ENCODE measurements around the gene FGFR4. TPM values are rescaled to one million over a fixed set of nuclear protein-coding genes. Genes with fewer than 3 reads are reported as not detected.

Gene FGFR4
- total RNA-seq, 1 donor from 2014 or later = 109 TPM

GRCh38 chr5:177133096-177133852, 46.6 kb downstream of the FGFR4 start, which contains the start of gene NSD1:
NSD1 (plus strand) TSS chr5:177133773; CDS start chr5:177135104, 1,331 bp downstream.
- intact Hi-C loops (cut with DNase I) = no loop called here
- no peak for TF ChIP-seq CTCF (IDR thresholded peaks at IDR 0.05)
- H3K4me1 ChIP-seq = peaks cover 36% of the 10 kb centered on the region
- peak; percentile 96 for DNase-seq
- H3K9me3 ChIP-seq = no peaks in the 10 kb centered on the region
- ATAC-seq = peak; percentile 90
- no peaks in the 10 kb centered on the region for H3K27me3 ChIP-seq
- H3K4me3 ChIP-seq = peak within 1 kb of the TSS; percentile 87
- peak within 1 kb of the TSS; percentile 93 for H3K27ac ChIP-seq
- peaks cover 34% of the 10 kb centered on the region for H3K36me3 ChIP-seq

- ATAC-seq = peak; percentile 59
- Histone ChIP-seq H3K9me3 (no peaks in the 10 kb centered on the region), H3K27ac (peak overlapping the region; percentile 90), H3K36me3 (peaks cover 40% of the 10 kb centered on the region), H3K27me3 (no peaks in the 10 kb centered on the region), H3K4me1 (peaks cover 36% of the 10 kb centered on the region), H3K4me3 (peak overlapping the region; percentile 87)
- no peak for TF ChIP-seq CTCF (IDR thresholded peaks at IDR 0.05)
- DNase-seq = peak; percentile 82
- intact Hi-C loops (cut with DNase I) = no loop called here
Measured at GRCh38 chr5:177133853-177134696, 47.4 kb downstream of the FGFR4 start.

GRCh38 chr5:177134697-177135225, 48.0 kb downstream of the FGFR4 start:
- DNase-seq = no peak
- intact Hi-C loops (cut with DNase I) = no loop called here
- Histone ChIP-seq H3K9me3 (no peaks in the 10 kb centered on the region), H3K36me3 (peaks cover 43% of the 10 kb centered on the region), H3K27me3 (no peaks in the 10 kb centered on the region), H3K4me1 (peaks cover 38% of the 10 kb centered on the region), H3K4me3 (peak overlapping the region; percentile 87), H3K27ac (peak overlapping the region; percentile 90)
- TF ChIP-seq CTCF (IDR thresholded peaks at IDR 0.05) = no peak
- ATAC-seq = no peak

- Histone ChIP-seq H3K9me3 (no peaks in the 10 kb centered on the region), H3K4me1 (peaks cover 35% of the 10 kb centered on the region), H3K27me3 (no peaks in the 10 kb centered on the region), H3K36me3 (peaks cover 91% of the 10 kb centered on the region), H3K27ac (no peak overlapping the region), H3K4me3 (no peak overlapping the region)
- intact Hi-C loops (cut with DNase I) = no loop called here
- no peak for DNase-seq
- ATAC-seq = no peak
- no peak for TF ChIP-seq CTCF (IDR thresholded peaks at IDR 0.05)
Measured at GRCh38 chr5:177140312-177140711, 53.6 kb downstream of the FGFR4 start.

- Histone ChIP-seq H3K27ac (no peak overlapping the region), H3K4me3 (no peak overlapping the region), H3K36me3 (peaks cover 91% of the 10 kb centered on the region), H3K9me3 (no peaks in the 10 kb centered on the region), H3K27me3 (no peaks in the 10 kb centered on the region), H3K4me1 (peaks cover 23% of the 10 kb centered on the region)
- ATAC-seq (no peak), DNase-seq (no peak)
- intact Hi-C loops (cut with DNase I) = no loop called here
- no peak for TF ChIP-seq CTCF (IDR thresholded peaks at IDR 0.05)
Measured at GRCh38 chr5:177141496-177141895, 54.8 kb downstream of the FGFR4 start.
